Measurements from ENCODE around the gene LCMT1. TPM values are rescaled to one million over a fixed set of nuclear protein-coding genes. Genes with fewer than 3 reads are reported as not detected.
A peak's percentile ranks its signal among the peaks of the same experiment; 100 is the strongest.

The LCMT1 gene
- total and polyA plus RNA-seq, 2 of the 13 experiments (the other 11 are each of a cell fraction or from before 2014, with no cell fraction given) = 41.2 to 48.7 TPM

GRCh38 chr16:25066747-25067631 lies 44.6 kb upstream of the LCMT1 start (continued):
- TF ChIP-seq, protein P1, sequence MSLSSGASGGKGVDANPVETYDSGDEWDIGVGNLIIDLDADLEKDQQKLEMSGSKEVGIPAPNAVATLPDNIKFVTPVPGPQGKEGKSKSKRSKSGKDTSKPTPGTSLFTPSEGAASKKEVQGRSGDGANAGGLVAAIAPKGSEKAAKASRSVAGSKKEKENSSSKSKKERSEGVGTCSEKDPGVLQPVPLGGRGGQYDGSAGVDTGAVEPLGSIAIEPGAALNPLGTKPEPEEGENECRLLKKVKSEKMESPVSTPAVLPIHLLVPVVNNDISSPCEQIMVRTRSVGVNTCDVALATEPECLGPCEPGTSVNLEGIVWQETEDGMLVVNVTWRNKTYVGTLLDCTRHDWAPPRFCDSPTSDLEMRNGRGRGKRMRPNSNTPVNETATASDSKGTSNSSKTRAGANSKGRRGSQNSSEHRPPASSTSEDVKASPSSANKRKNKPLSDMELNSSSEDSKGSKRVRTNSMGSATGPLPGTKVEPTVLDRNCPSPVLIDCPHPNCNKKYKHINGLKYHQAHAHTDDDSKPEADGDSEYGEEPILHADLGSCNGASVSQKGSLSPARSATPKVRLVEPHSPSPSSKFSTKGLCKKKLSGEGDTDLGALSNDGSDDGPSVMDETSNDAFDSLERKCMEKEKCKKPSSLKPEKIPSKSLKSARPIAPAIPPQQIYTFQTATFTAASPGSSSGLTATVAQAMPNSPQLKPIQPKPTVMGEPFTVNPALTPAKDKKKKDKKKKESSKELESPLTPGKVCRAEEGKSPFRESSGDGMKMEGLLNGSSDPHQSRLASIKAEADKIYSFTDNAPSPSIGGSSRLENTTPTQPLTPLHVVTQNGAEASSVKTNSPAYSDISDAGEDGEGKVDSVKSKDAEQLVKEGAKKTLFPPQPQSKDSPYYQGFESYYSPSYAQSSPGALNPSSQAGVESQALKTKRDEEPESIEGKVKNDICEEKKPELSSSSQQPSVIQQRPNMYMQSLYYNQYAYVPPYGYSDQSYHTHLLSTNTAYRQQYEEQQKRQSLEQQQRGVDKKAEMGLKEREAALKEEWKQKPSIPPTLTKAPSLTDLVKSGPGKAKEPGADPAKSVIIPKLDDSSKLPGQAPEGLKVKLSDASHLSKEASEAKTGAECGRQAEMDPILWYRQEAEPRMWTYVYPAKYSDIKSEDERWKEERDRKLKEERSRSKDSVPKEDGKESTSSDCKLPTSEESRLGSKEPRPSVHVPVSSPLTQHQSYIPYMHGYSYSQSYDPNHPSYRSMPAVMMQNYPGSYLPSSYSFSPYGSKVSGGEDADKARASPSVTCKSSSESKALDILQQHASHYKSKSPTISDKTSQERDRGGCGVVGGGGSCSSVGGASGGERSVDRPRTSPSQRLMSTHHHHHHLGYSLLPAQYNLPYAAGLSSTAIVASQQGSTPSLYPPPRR (CRISPR knock-in tag; IDR thresholded peaks at IDR 0.05; ENCODE audit: borderline replicate concordance) = peak; percentile 44
- TF ChIP-seq, protein P2, sequence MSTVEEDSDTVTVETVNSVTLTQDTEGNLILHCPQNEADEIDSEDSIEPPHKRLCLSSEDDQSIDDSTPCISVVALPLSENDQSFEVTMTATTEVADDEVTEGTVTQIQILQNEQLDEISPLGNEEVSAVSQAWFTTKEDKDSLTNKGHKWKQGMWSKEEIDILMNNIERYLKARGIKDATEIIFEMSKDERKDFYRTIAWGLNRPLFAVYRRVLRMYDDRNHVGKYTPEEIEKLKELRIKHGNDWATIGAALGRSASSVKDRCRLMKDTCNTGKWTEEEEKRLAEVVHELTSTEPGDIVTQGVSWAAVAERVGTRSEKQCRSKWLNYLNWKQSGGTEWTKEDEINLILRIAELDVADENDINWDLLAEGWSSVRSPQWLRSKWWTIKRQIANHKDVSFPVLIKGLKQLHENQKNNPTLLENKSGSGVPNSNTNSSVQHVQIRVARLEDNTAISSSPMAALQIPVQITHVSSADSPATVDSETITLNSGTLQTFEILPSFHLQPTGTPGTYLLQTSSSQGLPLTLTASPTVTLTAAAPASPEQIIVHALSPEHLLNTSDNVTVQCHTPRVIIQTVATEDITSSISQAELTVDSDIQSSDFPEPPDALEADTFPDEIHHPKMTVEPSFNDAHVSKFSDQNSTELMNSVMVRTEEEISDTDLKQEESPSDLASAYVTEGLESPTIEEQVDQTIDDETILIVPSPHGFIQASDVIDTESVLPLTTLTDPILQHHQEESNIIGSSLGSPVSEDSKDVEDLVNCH (CRISPR knock-in tag; IDR thresholded peaks at IDR 0.05) = no peak
- TF ChIP-seq ZNF75D (CRISPR knock-in tag; IDR thresholded peaks at IDR 0.05; ENCODE audit: borderline replicate concordance) (no peak), ETV6 (CRISPR knock-in tag; conservative IDR thresholded peaks at IDR 0.05) (no peak), ZNF768 (CRISPR knock-in tag; IDR thresholded peaks at IDR 0.05) (peak; percentile 24; the same call in 1 of the 2 replicates), THAP8 (CRISPR knock-in tag; IDR thresholded peaks at IDR 0.05; ENCODE audit: borderline replicate concordance) (no peak), ZNF629 (CRISPR knock-in tag; conservative IDR thresholded peaks at IDR 0.05) (no peak), EEA1 (CRISPR knock-in tag; IDR thresholded peaks at IDR 0.05; ENCODE audit: borderline replicate concordance) (0 out of 2 replicates have a peak, but pooled peaks have one; percentile 61), ZNF30 (CRISPR knock-in tag; IDR thresholded peaks at IDR 0.05) (no peak), ZNF143 (CRISPR knock-in tag; IDR thresholded peaks at IDR 0.05) (no peak), ZNF747 (CRISPR knock-in tag; IDR thresholded peaks at IDR 0.05; ENCODE audit: borderline replicate concordance) (0 out of 2 replicates have a peak, but pooled peaks have one; percentile 38), ZNF3 (CRISPR knock-in tag; IDR thresholded peaks at IDR 0.05) (0 out of 2 replicates have a peak, but pooled peaks have one; percentile 17), ZNF20 (CRISPR knock-in tag; IDR thresholded peaks at IDR 0.05) (no peak), ZNF737 (CRISPR knock-in tag; IDR thresholded peaks at IDR 0.05; ENCODE audit: borderline replicate concordance) (0 out of 2 replicates have a peak, but pooled peaks have one; percentile 62), ZC3H13 (CRISPR knock-in tag; IDR thresholded peaks at IDR 0.05) (no peak), NR2C2 (CRISPR knock-in tag; IDR thresholded peaks at IDR 0.05; ENCODE audit: borderline replicate concordance) (peak; percentile 51; the same call in 1 of the 2 replicates), PHF5A (CRISPR knock-in tag; IDR thresholded peaks at IDR 0.05; ENCODE audit: low read depth, unreplicated experiment) (no peak), JARID2 (CRISPR knock-in tag; IDR thresholded peaks at IDR 0.05; ENCODE audit: insufficient replicate concordance) (no peak)
- TF ChIP-seq, protein P3, sequence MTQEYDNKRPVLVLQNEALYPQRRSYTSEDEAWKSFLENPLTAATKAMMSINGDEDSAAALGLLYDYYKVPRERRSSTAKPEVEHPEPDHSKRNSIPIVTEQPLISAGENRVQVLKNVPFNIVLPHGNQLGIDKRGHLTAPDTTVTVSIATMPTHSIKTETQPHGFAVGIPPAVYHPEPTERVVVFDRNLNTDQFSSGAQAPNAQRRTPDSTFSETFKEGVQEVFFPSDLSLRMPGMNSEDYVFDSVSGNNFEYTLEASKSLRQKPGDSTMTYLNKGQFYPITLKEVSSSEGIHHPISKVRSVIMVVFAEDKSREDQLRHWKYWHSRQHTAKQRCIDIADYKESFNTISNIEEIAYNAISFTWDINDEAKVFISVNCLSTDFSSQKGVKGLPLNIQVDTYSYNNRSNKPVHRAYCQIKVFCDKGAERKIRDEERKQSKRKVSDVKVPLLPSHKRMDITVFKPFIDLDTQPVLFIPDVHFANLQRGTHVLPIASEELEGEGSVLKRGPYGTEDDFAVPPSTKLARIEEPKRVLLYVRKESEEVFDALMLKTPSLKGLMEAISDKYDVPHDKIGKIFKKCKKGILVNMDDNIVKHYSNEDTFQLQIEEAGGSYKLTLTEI (CRISPR knock-in tag; conservative IDR thresholded peaks at IDR 0.05) = no peak
